Activated CD4-positive, alpha-beta memory T cell treated with anti-CD3 and anti-CD28 coated beads, Interleukin-2, amount 10 ng/mL, durations not matched to agents 7 days and 5 days (primary cell): ENCODE data around the gene NCKAP1. TPM values are rescaled to one million over a fixed set of nuclear protein-coding genes. Genes with fewer than 3 reads are reported as not detected.
"Not testable (repeated sequence)": the region's sequence is repeated elsewhere in the genome, so short reads cannot be mapped to it uniquely, and the experiment has no call there.

ENCODE experiments used
- CTCF ChIA-PET: fragments of 350-600 bp; sonication (Branson Sonifier 250); formaldehyde crosslinking; loops from one replicate; lab custom pipeline; 2021; ENCODE audit warnings: antibody characterized with exemption, inconsistent platforms; lab: Charles Lee
- POLR2A ChIA-PET: fragments of 350-600 bp; sonication (Branson Sonifier 250); formaldehyde crosslinking; loops from one replicate; lab custom pipeline; 2021; ENCODE audit warnings: antibody characterized with exemption; lab: Charles Lee
- DNase-seq: peaks from one replicate; pipeline ENCODE4 v3.0.0-alpha.2; 2020
- H3K27ac Mint-ChIP-seq: one replicate; pipeline ENCODE4 v1.8.0; 2021; ENCODE audit warnings: mild to moderate bottlenecking, mixed read lengths
- H3K27me3 Mint-ChIP-seq: one replicate; pipeline ENCODE4 v1.8.0; 2021; ENCODE audit warnings: mixed read lengths
- H3K36me3 Mint-ChIP-seq: one replicate; pipeline ENCODE4 v1.8.0; 2021; ENCODE audit warnings: low read depth, mixed read lengths
- H3K4me1 Mint-ChIP-seq: one replicate; pipeline ENCODE4 v1.8.0; 2021; ENCODE audit warnings: mixed read lengths
- H3K4me3 Mint-ChIP-seq: one replicate; pipeline ENCODE4 v1.8.0; 2021; ENCODE audit warnings: mild to moderate bottlenecking, mixed read lengths
- H3K9me3 Mint-ChIP-seq: one replicate; pipeline ENCODE4 v1.8.0; 2021; ENCODE audit warnings: mixed read lengths
- total RNA-seq, 2 experiments: library from RNA; stranded (reverse); gene quantifications; one replicate each; pipeline ENCODE4 v1.2.3, GENCODE V29; 2021

Gene NCKAP1
- total RNA-seq, 2 experiments from 2014 or later = 4.1 to 4.3 TPM

- H3K9me3 Mint-ChIP-seq = no peaks in the 10 kb centered on the region
- H3K27ac Mint-ChIP-seq = no peak overlapping the region
- DNase-seq = no peak
- H3K36me3 Mint-ChIP-seq = no peaks in the 10 kb centered on the region
- ChIA-PET CTCF (no interaction called here), POLR2A (no interaction called here)
- H3K27me3 Mint-ChIP-seq = peaks cover 12% of the 10 kb centered on the region
- no peak overlapping the region for H3K4me3 Mint-ChIP-seq
- H3K4me1 Mint-ChIP-seq = peaks cover 4% of the 10 kb centered on the region
These were observed 22.4 kb upstream of the NCKAP1 start for GRCh38 chr2:183060571-183061231.

GRCh38 chr2:183059561-183059960 is 21.3 kb upstream of the NCKAP1 start:
- ChIA-PET POLR2A (no interaction called here), CTCF (no interaction called here)
- H3K4me1 Mint-ChIP-seq = peaks cover 4% of the 10 kb centered on the region
- no peak overlapping the region for H3K27ac Mint-ChIP-seq
- peaks cover 13% of the 10 kb centered on the region for H3K27me3 Mint-ChIP-seq
- no peaks in the 10 kb centered on the region for H3K36me3 Mint-ChIP-seq
- no peaks in the 10 kb centered on the region for H3K9me3 Mint-ChIP-seq
- no peak overlapping the region for H3K4me3 Mint-ChIP-seq
- no peak for DNase-seq

GRCh38 chr2:183057333-183057985 is 19.2 kb upstream of the NCKAP1 start:
- H3K36me3 Mint-ChIP-seq = no peaks in the 10 kb centered on the region
- ChIA-PET POLR2A (no interaction called here), CTCF (interaction anchor here (0.7 kb wide), 1 partner anchor 61 kb away, joined by 3 read pairs; no protein-coding TSS in a partner anchor)
- peaks cover 20% of the 10 kb centered on the region for H3K27me3 Mint-ChIP-seq
- no peak overlapping the region for H3K27ac Mint-ChIP-seq
- DNase-seq = no peak
- H3K4me3 Mint-ChIP-seq = no peak overlapping the region
- H3K9me3 Mint-ChIP-seq = no peaks in the 10 kb centered on the region
- peaks cover 4% of the 10 kb centered on the region for H3K4me1 Mint-ChIP-seq

GRCh38 chr2:183049420-183049819 is 11.2 kb upstream of the NCKAP1 start:
- no peaks in the 10 kb centered on the region for H3K9me3 Mint-ChIP-seq
- ChIA-PET CTCF (no interaction called here), POLR2A (no interaction called here)
- no peak for DNase-seq
- H3K27ac Mint-ChIP-seq = no peak overlapping the region
- H3K36me3 Mint-ChIP-seq = no peaks in the 10 kb centered on the region
- H3K4me1 Mint-ChIP-seq = no peaks in the 10 kb centered on the region
- H3K27me3 Mint-ChIP-seq = peaks cover 27% of the 10 kb centered on the region
- no peak overlapping the region for H3K4me3 Mint-ChIP-seq

GRCh38 chr2:183047486-183048125 is 9.3 kb upstream of the NCKAP1 start:
- H3K4me1 Mint-ChIP-seq, H3K4me3 Mint-ChIP-seq, DNase-seq, H3K9me3 Mint-ChIP-seq, H3K27ac Mint-ChIP-seq, POLR2A ChIA-PET, CTCF ChIA-PET, H3K36me3 Mint-ChIP-seq: not testable (repeated sequence)
- H3K27me3 Mint-ChIP-seq = peaks cover 27% of the 10 kb centered on the region

GRCh38 chr2:183043580-183043979 is 5.3 kb upstream of the NCKAP1 start:
- H3K4me3 Mint-ChIP-seq, H3K9me3 Mint-ChIP-seq, H3K4me1 Mint-ChIP-seq, H3K36me3 Mint-ChIP-seq, DNase-seq, POLR2A ChIA-PET, H3K27ac Mint-ChIP-seq, CTCF ChIA-PET: not testable (repeated sequence)
- peaks cover 58% of the 10 kb centered on the region for H3K27me3 Mint-ChIP-seq

- ChIA-PET CTCF (no interaction called here), POLR2A (no interaction called here)
- H3K27me3 Mint-ChIP-seq = peaks cover 70% of the 10 kb centered on the region
- no peaks in the 10 kb centered on the region for H3K36me3 Mint-ChIP-seq
- no peak overlapping the region for H3K4me3 Mint-ChIP-seq
- no peak for DNase-seq
- H3K4me1 Mint-ChIP-seq = peaks cover 25% of the 10 kb centered on the region
- H3K27ac Mint-ChIP-seq = no peak overlapping the region
- no peaks in the 10 kb centered on the region for H3K9me3 Mint-ChIP-seq
These were observed 2.3 kb upstream of the NCKAP1 start for GRCh38 chr2:183040604-183041003.

- Mint-ChIP-seq H3K27me3 (peaks cover 74% of the 10 kb centered on the region), H3K27ac (no peak overlapping the region), H3K4me3 (peak overlapping the region; percentile 75), H3K36me3 (no peaks in the 10 kb centered on the region), H3K4me1 (peaks cover 27% of the 10 kb centered on the region), H3K9me3 (no peaks in the 10 kb centered on the region)
- DNase-seq = peak; percentile 55
- ChIA-PET POLR2A (interaction anchor here (1.4 kb wide), 1 partner anchor 40 kb away, joined by 3 read pairs; no protein-coding TSS in a partner anchor), CTCF (interaction anchor here (1.1 to 1.6 kb wide), 2 partner anchors 12 to 304 kb away, joined by 3 to 5 read pairs; no protein-coding TSS in a partner anchor)
These were observed 510 bp downstream of the NCKAP1 start for GRCh38 chr2:183037553-183038340.

- POLR2A ChIA-PET = interaction anchor here (1.4 kb wide), 1 partner anchor 41 kb away, joined by 3 read pairs; no protein-coding TSS in a partner anchor
- Mint-ChIP-seq H3K9me3 (no peaks in the 10 kb centered on the region), H3K36me3 (no peaks in the 10 kb centered on the region), H3K4me3 (peak overlapping the region; percentile 66), H3K27me3 (peaks cover 72% of the 10 kb centered on the region), H3K4me1 (peaks cover 27% of the 10 kb centered on the region), H3K27ac (no peak overlapping the region)
- DNase-seq = no peak
- CTCF ChIA-PET = interaction anchor here (1.1 to 1.6 kb wide), 2 partner anchors 11 to 303 kb away, joined by 3 to 5 read pairs; no protein-coding TSS in a partner anchor
These were observed 1.1 kb downstream of the NCKAP1 start for GRCh38 chr2:183037074-183037552.

- CTCF ChIA-PET = no interaction called here
- no peak overlapping the region for H3K4me3 Mint-ChIP-seq
These were observed 2.1 kb downstream of the NCKAP1 start for GRCh38 chr2:183035954-183036669.

GRCh38 chr2:183035298-183035953 is 2.8 kb downstream of the NCKAP1 start:
- Mint-ChIP-seq H3K4me1 (peaks cover 27% of the 10 kb centered on the region), H3K36me3 (no peaks in the 10 kb centered on the region), H3K9me3 (no peaks in the 10 kb centered on the region), H3K27ac (no peak overlapping the region), H3K4me3 (no peak overlapping the region), H3K27me3 (peaks cover 67% of the 10 kb centered on the region)
- DNase-seq = no peak
- POLR2A ChIA-PET = no interaction called here
- CTCF ChIA-PET = no interaction called here

More at GRCh38 chr2:183035954-183036669, 2.1 kb downstream of the NCKAP1 start:
- Mint-ChIP-seq H3K27ac (no peak overlapping the region), H3K4me1 (peaks cover 27% of the 10 kb centered on the region), H3K9me3 (no peaks in the 10 kb centered on the region), H3K36me3 (no peaks in the 10 kb centered on the region), H3K27me3 (peaks cover 67% of the 10 kb centered on the region)
- DNase-seq = no peak
- POLR2A ChIA-PET = no interaction called here

- Mint-ChIP-seq H3K36me3 (no peaks in the 10 kb centered on the region), H3K27ac (no peak overlapping the region), H3K4me1 (peaks cover 27% of the 10 kb centered on the region), H3K4me3 (no peak overlapping the region), H3K9me3 (no peaks in the 10 kb centered on the region), H3K27me3 (peaks cover 68% of the 10 kb centered on the region)
- DNase-seq = no peak
- CTCF ChIA-PET = no interaction called here
- POLR2A ChIA-PET = no interaction called here
These were observed 3.5 kb downstream of the NCKAP1 start for GRCh38 chr2:183034806-183035205.
